Measurements from ENCODE around the gene FXN. TPM values are rescaled to one million over a fixed set of nuclear protein-coding genes. Genes with fewer than 3 reads are reported as not detected.

FXN gene
- total RNA-seq, 1 experiment from 2014 or later: 24.1 TPM

- Histone ChIP-seq H3K27ac (ENCODE audit: low read depth, low read length) (no peak overlapping the region), H3K4me2 (ENCODE audit: low read length) (no peak overlapping the region), H3K4me3 (replicated peaks in 1 of 2; ENCODE audit: low read depth in 1 of 2, low read length in 2 of 2) (no peak overlapping the region), H3K9me3 (ENCODE audit: control insufficient read depth in 1 of 2, insufficient read depth in 1 of 2, low read depth in 1 of 2, low read length in 2 of 2) (peaks cover 0 to 4% of the 10 kb centered on the region in 2 experiments; a peak in 2 of 4 replicates), H3K36me3 (ENCODE audit: control insufficient read depth in 1 of 2, insufficient read depth in 2 of 2, low read length in 2 of 2) (no peaks in the 10 kb centered on the region), H3K9me2 (ENCODE audit: insufficient read depth) (no peaks in the 10 kb centered on the region), H3K4me1 (ENCODE audit: control insufficient read depth in 1 of 2, insufficient read depth in 2 of 2, low read length in 2 of 2) (peaks cover 0 to 4% of the 10 kb centered on the region in 2 experiments; a peak in 1 of 4 replicates), H3K79me2 (ENCODE audit: insufficient read depth, low read length) (no peaks in the 10 kb centered on the region), H2AFZ (ENCODE audit: low read depth, low read length, poor library complexity, severe bottlenecking) (no peak overlapping the region), H3K9ac (ENCODE audit: low read length) (no peak overlapping the region), H3K27me3 (ENCODE audit: insufficient read depth, low read length) (no peaks in the 10 kb centered on the region), H4K20me1 (ENCODE audit: insufficient read depth) (no peaks in the 10 kb centered on the region)
- no TSS peak for BruUV-seq (replicated peaks)
- intact Hi-C loops (cut with micrococcal nuclease): no loop called here
- ATAC-seq (no peak), DNase-seq (ENCODE audit: low read depth, low spot score) (no peak)
- POLR2A ChIA-PET: no interaction called here
- no peak for TF ChIP-seq YY1 (IDR thresholded peaks at IDR 0.05; ENCODE audit: extremely low read depth, insufficient replicate concordance, low read depth, low read length)
- no peak for TF ChIP-seq RAD21 (IDR thresholded peaks at IDR 0.05; ENCODE audit: low read depth)
- no peak for TF ChIP-seq SRF (IDR thresholded peaks at IDR 0.05; ENCODE audit: low read depth)
- TF ChIP-seq ZNF274 (IDR thresholded peaks at IDR 0.05; ENCODE audit: low read depth, low read length): no peak
- TF ChIP-seq EGR1 (IDR thresholded peaks at IDR 0.05; ENCODE audit: low read depth): no peak
- no peak for TF ChIP-seq EZH2 (IDR thresholded peaks at IDR 0.05)
- TF ChIP-seq CTCF (IDR thresholded peaks at IDR 0.05 in 2 of 3, conservative IDR thresholded peaks at IDR 0.05 in 1 of 3; ENCODE audit: borderline replicate concordance in 1 of 3, insufficient read depth in 1 of 3, low read depth in 2 of 3, low read length in 2 of 3): no peak
- no peak for TF ChIP-seq CBX3 (IDR thresholded peaks at IDR 0.05; ENCODE audit: low read depth)
- no peak for TF ChIP-seq POLR2AphosphoS5 (IDR thresholded peaks at IDR 0.05; ENCODE audit: low read depth, low read length)
- TF ChIP-seq EZH2phosphoT487 (IDR thresholded peaks at IDR 0.05; ENCODE audit: borderline replicate concordance): no peak
- TF ChIP-seq ZBTB33 (IDR thresholded peaks at IDR 0.05; ENCODE audit: extremely low read depth, insufficient replicate concordance, low read length): no peak
- no peak for TF ChIP-seq SIN3A (IDR thresholded peaks at IDR 0.05; ENCODE audit: low read depth)
- RAD21 ChIA-PET (ENCODE audit: low non-redundant PET in 1 of 2, low total read pairs in 2 of 2, uncharacterized antibody in 2 of 2, unreplicated experiment in 2 of 2): no interaction called here
- CTCF ChIA-PET: interaction anchor here (0.9 kb wide), 1 partner anchor 139 kb away, joined by 3 read pairs; no protein-coding TSS in a partner anchor
Observed at GRCh38 chr9:69028754-69029153, 6.8 kb upstream of the FXN start.

All from HCT116 (cell line).